HG03045 (cell line): ENCODE results near the gene EXOC1L.

Source experiments
- ATAC-seq: cut with Tn5 transposase; IDR thresholded peaks from one replicate; pipeline ENCODE4 v1.9.1; 2021; ENCODE audit warnings: mild to moderate bottlenecking, moderate library complexity; ENCODE audit not compliant: unreplicated experiment

Gene EXOC1L, protein sequence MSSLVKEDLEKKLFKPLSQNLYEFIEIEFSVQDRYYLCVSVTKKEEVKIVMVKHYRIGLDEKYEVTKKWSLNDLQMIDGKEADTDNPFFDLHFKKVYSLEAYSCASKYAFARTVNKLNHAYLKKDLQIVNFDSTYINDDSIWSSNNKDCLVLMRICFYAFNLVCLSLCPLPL

DNA sequence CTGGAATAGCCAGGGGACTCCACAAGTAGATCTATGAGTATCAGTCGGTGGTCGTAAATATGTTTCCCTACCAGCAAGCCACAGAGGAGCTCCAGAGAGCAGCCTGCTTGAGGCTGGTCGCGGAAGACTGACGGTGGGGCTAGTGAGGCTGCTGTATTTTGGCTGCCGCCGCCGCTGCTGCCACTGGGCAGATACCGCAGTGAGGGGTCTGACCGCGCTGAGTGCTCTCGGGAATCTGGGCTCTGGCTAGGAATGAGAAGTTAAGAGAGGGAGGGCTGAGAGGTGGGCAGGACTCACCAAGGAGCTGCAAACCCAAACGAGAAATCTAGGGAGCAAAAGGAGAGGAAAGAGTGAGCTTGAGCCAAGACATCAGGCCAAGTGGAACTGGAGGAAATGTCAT lies at the start of gene EXOC1L:
TSS of gene EXOC1L (plus strand) at position 157 of the 400 bp plus-strand sequence. CDS start at position 394, 237 bp downstream.
- ATAC-seq = no peak

DNA sequence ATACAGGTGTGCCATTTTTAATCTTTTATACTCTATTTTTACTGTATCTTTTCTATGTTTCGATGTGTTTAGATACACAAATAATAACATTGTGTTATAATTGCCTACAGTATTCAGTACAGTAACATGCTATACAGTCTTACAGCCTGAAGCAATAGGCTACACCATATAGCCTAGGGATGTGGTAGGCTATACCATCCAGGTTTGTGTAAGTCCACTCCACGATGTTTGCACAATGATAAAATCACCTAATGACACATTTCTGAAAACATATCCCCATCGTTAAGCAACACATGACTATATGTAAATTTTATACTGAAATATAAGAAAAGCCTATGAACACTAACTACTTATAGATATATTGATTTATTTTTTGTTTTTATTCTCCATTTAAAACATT lies 48.9 kb upstream of the EXOC1L start:
- ATAC-seq = no peak

DNA sequence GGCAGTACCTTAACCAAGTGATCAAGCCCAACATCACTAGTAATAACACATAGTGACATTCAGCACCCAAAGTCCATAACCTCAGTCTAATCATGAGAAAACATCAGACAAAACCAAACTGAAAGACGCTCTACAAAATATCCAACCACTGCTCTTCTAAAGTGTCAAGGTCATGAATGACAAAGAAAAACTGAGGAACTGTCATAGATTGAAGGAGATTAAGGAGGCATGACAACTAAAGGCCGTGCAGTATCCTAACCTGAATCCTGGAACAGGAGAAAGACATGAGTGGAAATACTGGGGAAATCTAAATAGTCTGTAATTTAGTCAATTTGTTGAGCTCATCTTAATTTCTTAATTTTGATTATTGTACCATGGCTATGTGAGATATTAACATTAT lies 38.2 kb upstream of the EXOC1L start:
- no peak for ATAC-seq

DNA sequence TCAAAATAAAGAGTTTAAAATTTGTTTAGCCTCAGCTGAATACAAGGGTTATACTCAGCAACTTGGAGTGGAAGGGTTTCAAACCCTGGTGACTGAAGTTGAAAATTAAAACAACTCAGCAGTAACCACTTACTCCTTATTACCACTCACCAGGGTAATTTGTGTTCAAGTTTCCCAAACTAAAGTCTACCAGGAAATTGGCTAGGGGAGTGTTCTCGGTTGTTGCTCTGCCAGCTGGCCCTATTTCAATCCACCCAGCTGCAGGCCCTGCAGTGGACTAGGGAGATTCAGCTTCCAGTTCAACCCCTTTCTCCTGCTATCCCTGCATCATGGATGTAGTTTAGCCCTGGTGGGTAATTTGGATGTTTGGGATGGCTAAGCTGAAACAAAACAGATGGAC lies 37.8 kb upstream of the EXOC1L start:
- no peak for ATAC-seq

DNA sequence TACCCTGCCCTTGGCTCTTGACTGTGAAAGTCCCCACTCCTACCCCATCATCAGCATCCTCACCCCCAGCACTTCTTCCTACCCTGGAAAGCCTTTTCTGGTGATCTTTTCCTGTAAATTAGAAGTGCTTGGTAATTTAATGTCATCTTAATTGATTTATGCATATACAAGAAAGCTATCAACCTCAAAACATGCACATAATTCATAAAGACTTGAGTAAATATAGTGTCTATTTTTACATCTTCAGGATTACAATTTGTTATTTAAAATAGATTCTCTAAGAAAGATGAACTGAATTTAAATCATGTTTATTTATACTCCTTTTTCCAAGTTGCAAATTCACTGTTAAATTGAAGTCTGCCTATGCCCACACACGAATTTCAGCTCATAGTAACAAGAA lies 36.0 kb upstream of the EXOC1L start:
- no peak for ATAC-seq

DNA sequence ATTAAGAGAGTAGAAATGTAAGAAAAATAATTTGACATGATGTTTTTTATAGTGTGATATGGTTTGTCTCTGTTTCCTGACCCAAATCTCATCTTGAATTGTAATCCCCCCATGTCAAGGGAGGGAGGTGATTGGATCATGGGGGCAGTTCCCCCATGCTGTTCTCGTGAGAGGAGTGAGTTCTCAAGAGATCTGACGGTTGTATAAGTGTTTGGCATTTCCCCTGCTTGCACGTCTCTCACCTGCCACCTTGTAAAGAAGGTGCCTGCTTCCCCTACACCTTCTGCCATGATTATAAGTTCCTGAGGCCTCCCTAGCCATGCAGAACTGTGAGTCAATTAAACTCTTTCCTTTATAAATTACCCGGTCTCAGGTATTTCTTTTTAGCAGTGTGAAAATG lies 34.8 kb upstream of the EXOC1L start:
- no peak for ATAC-seq

DNA sequence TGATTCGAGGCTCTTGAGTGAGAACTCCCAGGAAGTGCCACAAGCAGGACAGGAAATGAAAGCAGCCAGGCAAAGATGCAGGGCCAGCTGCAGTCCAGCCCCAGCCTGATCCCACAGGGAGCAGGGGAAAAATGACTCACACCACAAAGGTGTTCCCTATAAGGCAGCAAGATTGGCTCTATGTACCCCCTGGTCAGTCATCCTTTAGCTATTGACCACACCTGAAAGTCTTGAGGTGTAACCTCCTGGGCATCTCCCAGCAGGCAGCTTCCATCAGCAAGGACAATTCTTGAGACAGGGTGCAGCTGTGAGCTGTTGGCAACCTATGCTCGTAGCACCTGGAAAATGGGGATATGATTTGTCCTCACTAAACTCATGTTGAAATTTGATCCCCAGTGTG lies 27.9 kb upstream of the EXOC1L start:
- no peak for ATAC-seq

DNA sequence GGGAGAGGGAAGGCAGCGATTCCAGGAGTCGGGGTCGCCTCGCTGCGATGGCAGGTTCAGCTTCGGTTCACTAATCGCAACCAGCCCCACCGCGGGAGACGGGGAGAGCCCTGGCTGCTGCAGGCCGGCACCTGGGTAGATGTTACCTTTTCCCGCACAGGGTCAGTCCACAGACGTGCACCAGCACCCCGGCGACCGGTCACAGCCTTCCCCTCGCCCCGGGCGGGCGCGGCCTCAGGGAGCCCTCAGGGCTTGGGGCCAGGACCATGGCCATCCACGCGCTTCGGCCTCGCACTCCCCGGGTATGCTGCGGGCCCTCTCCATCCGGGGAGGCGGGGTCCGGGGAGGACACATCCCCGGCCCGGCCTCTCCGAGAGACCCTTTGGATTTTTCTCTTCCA lies 26.1 kb upstream of the EXOC1L start:
- ATAC-seq = no peak

DNA sequence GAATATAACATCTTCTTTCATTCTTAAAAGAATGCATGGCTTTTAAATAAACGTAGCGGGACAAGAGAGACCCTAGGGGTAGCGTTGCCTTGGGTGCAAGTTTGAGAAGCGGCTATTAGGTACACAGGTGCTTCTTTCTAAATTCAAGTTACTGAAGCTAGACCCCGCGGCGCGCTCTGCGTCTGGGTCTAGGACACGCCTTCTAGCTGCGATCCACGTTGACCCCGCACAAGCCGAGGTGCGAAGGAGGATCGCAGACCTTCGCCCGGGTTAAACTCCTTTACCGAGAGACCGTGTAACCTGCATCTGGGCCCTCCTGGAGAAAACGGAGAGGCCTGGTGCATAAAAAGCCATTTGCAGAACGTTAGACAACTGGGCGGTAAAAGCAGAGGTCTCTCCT lies 25.5 kb upstream of the EXOC1L start:
- no peak for ATAC-seq

DNA sequence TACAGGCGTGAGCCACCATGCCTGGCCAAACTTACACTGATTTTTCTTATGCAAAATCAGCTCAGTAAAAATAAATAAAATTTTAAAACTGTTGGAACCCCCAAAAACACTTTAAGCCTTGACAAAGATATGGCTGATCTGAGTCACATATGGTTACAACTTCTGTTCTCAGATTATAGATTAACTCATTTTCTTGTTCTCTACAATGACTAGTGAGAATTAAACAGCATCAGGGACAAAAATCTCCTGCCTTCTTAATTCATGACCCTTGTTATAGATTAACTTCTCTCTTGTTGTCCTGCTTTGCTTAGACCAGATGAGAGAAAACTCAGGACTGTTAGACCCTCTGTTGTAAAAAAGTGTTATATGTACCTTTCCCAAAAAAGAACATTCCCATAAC lies 24.2 kb upstream of the EXOC1L start:
- no peak for ATAC-seq

DNA sequence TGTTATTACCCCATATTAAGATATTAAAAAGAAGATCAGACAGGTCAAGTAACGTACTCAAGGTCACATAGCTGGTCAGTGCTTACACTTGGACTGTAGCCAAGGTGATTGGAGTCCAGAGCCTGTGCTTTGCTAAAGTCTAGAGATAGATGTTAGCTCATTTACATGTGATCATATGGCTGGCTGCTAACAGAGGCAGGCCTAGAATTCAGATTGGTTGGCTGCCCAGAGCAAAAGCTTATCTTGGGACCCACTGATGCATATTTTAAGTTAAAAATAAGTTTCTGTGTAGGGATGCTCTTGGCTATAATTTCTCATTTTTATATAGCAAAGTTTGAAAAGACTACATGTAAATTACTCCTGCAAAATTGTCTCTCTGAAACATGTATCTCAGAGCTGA lies 18.1 kb upstream of the EXOC1L start:
- ATAC-seq = no peak

DNA sequence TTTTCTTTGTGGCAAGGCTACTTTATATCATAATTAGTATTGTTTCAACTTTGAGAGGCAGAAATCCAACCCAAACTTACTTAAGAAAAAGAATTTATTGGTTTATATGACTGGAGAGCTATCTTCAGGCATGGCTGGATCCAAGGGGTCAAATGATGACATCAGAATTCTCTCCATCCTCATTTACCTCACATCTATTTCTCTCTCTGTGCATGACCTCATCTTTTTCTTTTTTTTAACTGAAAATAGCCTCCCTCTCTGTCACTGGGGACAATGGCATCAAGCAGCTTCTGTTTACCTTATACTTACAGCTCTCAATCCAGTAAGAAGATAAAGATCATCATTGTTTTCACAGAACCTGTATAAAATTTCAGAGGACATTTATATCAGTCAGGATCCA lies 12.0 kb upstream of the EXOC1L start:
- no peak for ATAC-seq

DNA sequence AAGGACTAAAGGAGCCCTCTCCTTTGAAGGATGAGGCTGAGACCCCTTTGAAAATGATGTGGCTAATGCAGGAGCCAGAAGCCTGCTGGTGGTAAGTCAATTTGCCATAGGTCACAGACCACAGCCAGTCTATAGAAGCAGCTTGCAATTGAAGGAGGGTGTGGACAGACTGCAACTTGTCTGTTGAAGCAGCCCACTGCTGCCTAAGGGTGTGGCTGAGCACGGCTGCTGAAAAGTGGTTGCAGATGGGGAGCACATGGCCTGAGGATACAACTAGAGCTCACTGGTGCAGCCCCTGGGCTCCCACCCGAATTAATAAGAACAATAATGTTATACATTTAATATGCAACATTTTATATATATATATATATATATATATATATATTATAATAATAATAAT lies 11.4 kb upstream of the EXOC1L start:
- no peak for ATAC-seq

DNA sequence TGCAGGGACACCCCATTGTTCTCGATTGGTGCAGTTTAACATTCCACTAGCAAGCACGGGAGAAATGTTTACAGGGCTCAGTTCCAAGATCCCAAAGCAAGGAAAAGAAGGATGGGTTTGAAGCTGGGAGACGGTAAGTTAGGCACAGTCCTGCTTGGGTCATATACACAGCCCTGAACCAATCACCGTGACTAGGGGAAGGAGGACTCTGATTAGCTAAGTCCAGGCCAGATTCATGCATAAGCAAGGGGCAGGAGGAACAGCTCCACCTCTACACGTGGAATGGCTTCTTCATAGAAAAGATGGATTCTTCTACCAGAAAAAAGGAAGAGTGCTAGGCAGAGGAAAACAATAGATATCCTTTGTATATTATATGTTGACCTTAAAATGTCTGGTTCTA lies 11.0 kb upstream of the EXOC1L start:
- ATAC-seq = no peak

DNA sequence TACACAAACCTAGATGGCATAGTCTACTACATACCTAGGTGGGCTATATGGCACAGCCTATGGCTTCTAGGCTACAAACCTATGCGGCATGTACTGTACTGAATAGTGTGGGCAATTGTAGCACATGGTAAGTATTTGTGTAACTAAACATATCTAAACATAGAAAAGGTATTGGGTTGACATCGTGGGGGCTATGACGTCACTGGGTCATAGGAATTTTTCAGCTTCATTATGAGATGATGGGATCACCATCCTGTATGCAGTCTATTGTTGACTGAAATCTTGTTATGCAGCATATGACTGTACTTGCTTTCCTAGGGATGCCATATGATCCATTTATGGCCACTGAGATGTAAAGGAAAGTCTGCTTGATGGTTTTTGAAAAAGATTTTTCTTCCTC lies 1.9 kb upstream of the EXOC1L start:
- no peak for ATAC-seq

DNA sequence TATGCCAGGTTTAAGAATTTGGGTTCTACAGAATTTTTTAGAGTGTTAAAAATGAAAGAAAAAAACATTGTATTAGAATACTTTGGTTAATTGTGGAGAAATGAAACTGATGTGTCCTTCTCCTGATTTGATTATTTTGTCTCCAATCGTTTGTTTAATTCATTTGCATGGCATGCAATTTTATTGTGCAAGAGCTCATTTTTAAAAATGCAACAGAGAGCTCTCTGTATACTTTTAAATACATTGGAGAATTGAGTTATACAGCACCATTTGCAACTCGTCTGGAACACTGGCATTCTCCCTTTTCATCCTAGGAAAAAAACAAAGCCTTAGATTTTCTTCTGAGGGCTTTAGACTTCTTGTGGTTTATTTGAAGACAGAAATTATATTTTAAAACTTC lies 689 bp downstream of the EXOC1L start:
- ATAC-seq = no peak

DNA sequence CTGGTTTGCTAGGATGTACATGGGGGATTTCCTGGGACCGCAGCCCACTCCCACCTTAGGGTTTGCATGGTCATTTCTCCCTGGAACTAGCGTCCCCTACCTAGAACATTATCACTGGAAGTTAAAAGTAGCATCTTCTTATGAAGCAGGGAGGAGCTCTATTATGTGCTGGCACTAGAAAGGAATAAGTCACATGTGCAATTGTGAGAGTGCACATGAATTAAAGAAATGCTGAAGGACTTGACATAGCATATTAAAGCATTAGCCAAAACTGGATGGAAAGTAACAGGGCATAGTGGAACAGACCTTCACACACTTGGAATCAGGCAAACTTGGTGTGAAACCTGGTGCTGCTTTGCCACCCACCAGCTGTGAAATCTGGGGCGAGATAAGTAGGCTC lies 2.7 kb downstream of the EXOC1L start:
- no peak for ATAC-seq

DNA sequence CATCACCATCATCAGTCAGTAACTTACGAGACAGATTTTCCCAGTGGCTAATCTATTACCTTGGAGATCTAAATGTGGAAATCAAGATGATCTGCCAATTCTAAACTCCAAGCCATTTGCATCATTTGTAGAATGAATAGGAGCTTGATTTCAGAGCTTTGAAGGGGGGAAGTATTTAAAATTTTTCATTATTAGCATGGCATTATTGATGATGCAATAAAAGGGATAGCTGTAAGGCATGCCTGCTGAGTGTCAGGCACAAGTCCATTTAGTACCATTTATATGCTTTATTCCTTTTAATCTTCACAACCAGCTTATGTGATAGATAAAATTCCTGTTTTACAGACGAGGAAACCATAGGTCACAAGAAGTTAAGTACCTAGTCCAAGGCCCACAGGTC lies 5.3 kb downstream of the EXOC1L start:
- ATAC-seq = no peak

DNA sequence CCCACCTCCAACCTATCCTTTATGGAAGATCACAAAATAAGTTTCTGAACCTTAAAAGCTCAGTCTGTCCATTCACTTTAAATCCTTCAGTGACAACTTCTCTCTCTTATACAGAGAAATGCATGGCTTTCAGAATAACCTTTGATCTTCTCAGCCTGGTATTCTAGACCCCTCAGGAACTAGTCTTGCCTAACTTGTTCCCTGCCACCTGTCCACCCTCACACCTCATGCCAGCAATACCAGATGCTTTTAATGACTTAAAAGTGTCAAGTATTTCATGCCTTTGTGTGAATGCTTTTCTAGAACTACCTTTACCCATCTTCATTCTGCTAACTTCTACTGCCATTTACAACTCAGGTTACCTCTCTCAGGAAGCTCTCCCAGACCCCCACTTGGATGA lies 7.4 kb downstream of the EXOC1L start:
- no peak for ATAC-seq

DNA sequence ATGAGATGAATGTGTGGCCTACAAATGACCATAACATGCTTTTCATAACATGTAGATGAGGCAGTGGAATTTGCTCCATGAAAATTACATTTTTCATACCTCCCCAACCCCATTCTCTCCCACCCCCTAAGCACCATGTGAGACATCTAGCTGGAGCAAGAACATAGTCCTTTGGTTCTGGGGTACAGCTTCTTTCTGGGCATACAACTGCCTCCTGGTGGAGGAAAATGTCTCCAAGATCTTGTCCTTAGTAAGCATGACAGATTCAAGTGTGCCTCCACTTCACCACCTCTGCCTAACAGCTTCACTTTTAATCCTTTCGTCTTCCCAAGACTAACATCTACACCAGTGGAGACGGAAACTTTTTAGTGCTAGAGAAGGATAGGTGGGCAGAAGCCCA lies 8.0 kb downstream of the EXOC1L start:
- no peak for ATAC-seq

DNA sequence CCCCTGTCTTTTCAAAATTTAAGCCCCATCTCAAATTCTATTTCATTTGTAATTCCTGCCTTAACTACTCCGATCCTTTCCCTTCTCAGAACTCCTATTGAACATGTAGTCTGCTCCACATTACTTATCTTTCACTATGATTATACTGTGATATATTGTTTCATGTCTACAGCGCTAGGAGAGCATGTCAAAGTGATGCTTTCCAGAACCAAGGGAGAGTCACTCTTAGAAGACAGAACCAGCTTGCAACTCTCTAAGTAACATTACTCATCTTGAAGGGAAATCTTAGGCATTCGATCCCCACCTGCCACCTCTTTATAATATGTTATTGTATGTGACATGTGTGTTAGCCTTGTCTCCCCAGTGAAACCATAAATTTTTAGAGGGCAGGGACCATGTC lies 10.5 kb downstream of the EXOC1L start:
- no peak for ATAC-seq

DNA sequence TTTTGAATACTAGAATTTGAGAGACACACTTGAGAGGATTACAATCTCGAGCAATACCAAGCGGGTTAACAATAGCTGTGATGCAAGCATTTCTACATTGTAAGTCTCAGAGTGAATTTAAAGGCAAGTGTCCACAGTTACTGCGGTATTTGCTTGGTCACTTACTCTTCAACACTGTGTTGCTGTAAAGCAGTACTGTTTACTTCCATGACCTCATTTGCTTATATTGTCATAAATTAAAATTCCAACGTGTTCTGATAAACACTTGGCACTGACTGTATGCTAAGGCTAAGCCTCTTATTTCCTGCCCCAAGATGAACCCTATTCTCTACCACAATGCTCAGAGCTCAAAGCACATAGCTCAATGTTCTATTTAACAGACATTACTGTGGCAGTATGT lies 11.1 kb downstream of the EXOC1L start:
- no peak for ATAC-seq

DNA sequence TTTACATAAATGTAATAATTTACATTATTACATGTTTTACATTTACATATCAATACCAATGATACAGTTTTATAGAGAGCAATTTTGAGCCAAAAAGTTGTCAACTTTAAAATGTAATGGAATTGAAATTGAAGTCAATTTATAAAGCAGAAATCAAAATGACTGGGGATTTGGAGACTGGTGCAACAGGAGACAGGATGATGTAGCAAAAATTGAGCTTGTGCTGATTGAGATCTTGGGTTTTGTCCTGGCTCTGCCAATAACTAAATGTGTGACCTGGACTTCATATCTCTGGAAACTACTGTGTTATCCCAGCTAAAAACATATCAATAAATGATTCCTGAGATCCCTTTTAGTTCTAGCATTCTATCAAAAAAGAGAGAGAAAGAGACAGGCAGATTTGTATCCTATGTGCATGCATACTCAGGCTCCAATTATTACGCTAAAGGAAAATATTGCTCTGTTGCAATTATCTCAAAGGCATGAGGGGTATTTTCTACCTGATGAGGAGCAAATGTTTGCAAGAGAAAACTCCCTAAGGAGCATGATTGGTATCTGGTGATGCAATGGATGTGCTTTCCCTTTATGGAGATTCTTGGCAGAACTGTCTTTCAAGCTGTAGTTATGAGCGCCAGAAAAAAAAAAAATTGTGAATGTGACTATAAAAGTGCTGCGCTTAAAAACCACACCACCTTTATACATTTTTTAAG lies 14.7 kb downstream of the EXOC1L start:
- no peak for ATAC-seq
